K562 (cell line): ENCODE data around the gene MYH11. TPM values are rescaled to one million over a fixed set of nuclear protein-coding genes. Genes with fewer than 3 reads are reported as not detected.

Experiments used
- ATAC-seq: fragments of 200-7000 bp; cut with Tn5 transposase; 3 replicates; pipeline ENCODE4 v1.9.1; 2020; ENCODE audit warnings: moderate library complexity
- BruUV-seq: library from RNA; stranded (reverse); fragments of 400-500 nt; replicated peaks from 2 replicates; lab custom pipeline; 2021; lab: Mats Ljungman, UMichigan
- CTCF ChIA-PET: fragments of 300-600 bp; formaldehyde crosslinking; extraction: SDS; loops from one replicate; lab custom pipeline; 2021; ENCODE audit warnings: low intra/inter-chr PET ratio; lab: Yijun Ruan, JAX
- POLR2A ChIA-PET: fragments of 300-600, 350-650 bp; sonication (Branson Sonifier 250); formaldehyde crosslinking; extraction: SDS; loops from one replicate; lab custom pipeline; 2021; ENCODE audit warnings: antibody characterized with exemption, inconsistent platforms; lab: Yijun Ruan, JAX
- DNase-seq, 4 experiments: peaks; one replicate each; pipeline versions ENCODE4 v3.0.0 to v3.0.0-alpha.2; 2011 to 2018; ENCODE audit warnings: low spot score in 3 of 4, mixed read lengths in 3 of 4; ENCODE audit errors: extremely low read depth in 1 of 4
- FAIRE-seq: peaks from 2 replicates; lab custom pipeline; 2011; peaks lifted over from hg19 to GRCh38; lab: Jason Lieb, UNC
- H2AFZ ChIP-seq: 2 replicates; pipeline ENCODE4 v1.6.0; 2011; ENCODE audit warnings: low read depth, low read length, control low read depth, inconsistent platforms
- H3K27ac ChIP-seq: fragments of 200-600 bp; 3 replicates; pipeline ENCODE4 v1.8.0; 2011; ENCODE audit warnings: low read depth, mild to moderate bottlenecking, control low read depth, inconsistent platforms, low read length, moderate library complexity, mixed read lengths; ENCODE audit errors: extremely low read depth
- H3K27me3 ChIP-seq, 2 experiments: fragments of 300-600 bp in 1 of 2; 2 replicates in 1 of 2; 3 replicates in 1 of 2; pipeline versions ENCODE4 v1.6.0 to v1.8.0; 2011; ENCODE audit warnings: inconsistent platforms in 2 of 2, low read length in 2 of 2, mild to moderate bottlenecking in 1 of 2, mixed read lengths in 1 of 2, moderate library complexity in 1 of 2; ENCODE audit not compliant: control insufficient read depth in 2 of 2, insufficient read depth in 2 of 2
- H3K36me3 ChIP-seq: fragments of 300-600 bp; 3 replicates; pipeline ENCODE4 v1.8.0; 2011; ENCODE audit warnings: mild to moderate bottlenecking, low read length, inconsistent platforms; ENCODE audit not compliant: control insufficient read depth, insufficient read depth
- H3K4me1 ChIP-seq, 2 experiments: fragments of 200-600 bp in 1 of 2; replicated peaks in 1 of 2; 2 replicates in 1 of 2; 3 replicates in 1 of 2; pipeline versions ENCODE4 v1.5.1 to v1.8.0; 2011; ENCODE audit warnings: inconsistent platforms in 2 of 2, low read length in 2 of 2, mild to moderate bottlenecking in 1 of 2, mixed read lengths in 1 of 2, moderate library complexity in 1 of 2; ENCODE audit not compliant: control insufficient read depth in 2 of 2, insufficient read depth in 2 of 2
- H3K4me2 ChIP-seq: 2 replicates; pipeline ENCODE4 v1.6.1; 2011; ENCODE audit warnings: low read length, control low read depth, inconsistent platforms, mixed read lengths; ENCODE audit not compliant: insufficient read depth
- H3K4me3 ChIP-seq: fragments of 200-600 bp; sonication (generic), shearing (Covaris generic); 2 replicates; pipeline ENCODE4 v1.5.1; 2016; ENCODE audit warnings: control low read depth, inconsistent platforms
- H3K79me2 ChIP-seq: fragments of 200-600 bp; 3 replicates; pipeline ENCODE4 v1.8.0; 2011; ENCODE audit warnings: low read length, inconsistent platforms; ENCODE audit not compliant: control insufficient read depth, insufficient read depth
- H3K9ac ChIP-seq, 2 experiments: 2 replicates each; pipeline versions ENCODE4 v1.6.0 to v1.6.1; 2011; ENCODE audit warnings: low read depth in 2 of 2, low read length in 2 of 2, control low read depth in 1 of 2, inconsistent platforms in 1 of 2, mild to moderate bottlenecking in 1 of 2, mixed read lengths in 1 of 2; ENCODE audit not compliant: insufficient read depth in 1 of 2
- H3K9me1 ChIP-seq: one replicate; pipeline ENCODE4 v1.6.0; 2011; ENCODE audit warnings: inconsistent platforms, mild to moderate bottlenecking, low read length, moderate library complexity; ENCODE audit not compliant: control insufficient read depth, insufficient read depth
- H3K9me3 ChIP-seq: replicated peaks from 2 replicates; pipeline ENCODE4 v1.5.1; 2011; ENCODE audit warnings: low read depth, low read length, inconsistent platforms; ENCODE audit not compliant: control insufficient read depth, insufficient read depth
- H4K20me1 ChIP-seq: replicated peaks from 2 replicates; pipeline ENCODE4 v1.6.1; 2011; ENCODE audit warnings: low read length, inconsistent platforms, mixed read lengths; ENCODE audit not compliant: control insufficient read depth, insufficient read depth
- TCF3 ChIP-seq: sonication (generic); formaldehyde crosslinking; IDR thresholded peaks from 2 replicates; pipeline ENCODE4 v1.4.0; 2020; ENCODE audit warnings: mild to moderate bottlenecking, missing genetic modification reagents
- ZNF57 ChIP-seq: fragments of 450-650 bp; formaldehyde crosslinking; IDR thresholded peaks from 2 replicates; pipeline ENCODE4 v1.4.0; 2020; ENCODE audit warnings: mild to moderate bottlenecking, moderate library complexity
- WGBS: fragments of 100-300 bp; shearing (Covaris generic); methylation state at CpG from one replicate; pipeline ENCODE4 v1.1.6; 2016; ENCODE audit warnings: low coverage, mixed read lengths; ENCODE audit not compliant: insufficient coverage; ENCODE audit errors: missing lambda C conversion rate; 5-methylcytosine and 5-hydroxymethylcytosine counted together
- in situ Hi-C: fragments of 300-500 bp; cut with MboI; formaldehyde crosslinking; loops from 4 replicates; pipeline ENCODE4 v1.15.0; 2018; ENCODE audit warnings: inconsistent platforms, mixed read lengths
- intact Hi-C: fragments of 100-400 bp; cut with micrococcal nuclease; formaldehyde crosslinking; loops from 2 replicates; pipeline ENCODE4 v1.14.2; 2022
- polyA plus RNA-seq, 8 experiments: library from polyadenylated mRNA; depleted of rRNA in 4 of 8; stranded (reverse) in 5 of 8; unstranded in 3 of 8; fragments of >200 nt; fragmentation: Nextera tagmentation in 2 of 8; fragmentation: Illumina TruSeq in 1 of 8; extraction: Ambion mirVana in 2 of 8; extraction: Trizol in 1 of 8; gene quantifications; 2 replicates each; pipeline versions ENCODE4 v1.2.1 to v1.2.3, GENCODE V29; 2011 to 2014; ENCODE audit warnings: inconsistent platforms in 1 of 8, missing spikeins in 1 of 8
- total RNA-seq, 7 experiments: library from RNA; depleted of rRNA in 6 of 7; stranded (reverse); fragments of >200 nt in 6 of 7; fragmentation: Illumina TruSeq in 2 of 7; extraction: Trizol in 2 of 7; gene quantifications; 2 replicates each; pipeline versions ENCODE4 v1.2.1 to v1.2.3, GENCODE V29; 2011 to 2021; ENCODE audit warnings: low replicate concordance in 1 of 7
- TF ChIP-seq, protein P1 (sequence below): fragments of 450-650 bp; formaldehyde crosslinking; IDR thresholded peaks from 2 replicates; pipeline ENCODE4 v1.4.0; 2020; ENCODE audit warnings: mild to moderate bottlenecking, moderate library complexity

The MYH11 gene
- total and polyA plus RNA-seq, 9 of the 15 experiments (the other 6 are each of a cell fraction or from before 2014, with no cell fraction given), result 0.05 to 0.47 (median 0.08) TPM; not detected in 5

DNA sequence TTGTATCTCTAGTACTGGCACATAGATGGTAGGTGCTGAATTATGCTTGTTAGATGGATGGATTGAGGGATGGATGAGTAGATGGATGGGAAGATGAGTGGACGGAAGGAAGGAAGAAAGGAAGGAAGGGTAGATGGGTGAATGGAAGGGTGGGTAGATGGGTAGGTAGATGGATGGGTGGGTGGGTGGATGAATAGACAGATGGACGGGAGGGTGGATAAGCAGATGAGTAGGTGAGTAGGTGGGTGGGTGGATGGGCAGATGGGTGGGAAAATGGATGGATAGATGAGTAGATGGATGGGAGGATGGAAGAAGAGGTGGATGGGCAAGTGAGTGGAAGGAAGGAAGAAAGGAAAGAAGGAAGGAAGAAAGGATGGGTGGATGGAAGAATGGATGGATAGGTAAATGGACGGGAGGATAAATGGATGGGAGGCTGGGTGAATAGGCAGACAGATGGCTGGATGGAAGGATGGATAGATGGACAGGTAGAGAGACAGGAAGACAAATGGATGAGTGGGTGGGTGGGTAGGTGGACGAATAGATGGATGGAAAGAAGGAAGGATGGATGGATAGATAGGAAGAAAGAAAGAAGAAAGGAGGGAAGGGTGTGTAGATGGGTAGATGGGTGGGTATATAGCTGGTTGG, 56.9 kb downstream of the MYH11 start:
- H3K27me3 ChIP-seq, result peaks cover 23 to 24% of the 10 kb centered on the region in 2 experiments; a peak in 4 of 5 replicates
- TF ChIP-seq TCF3, result no peak
- TF ChIP-seq, protein P1, sequence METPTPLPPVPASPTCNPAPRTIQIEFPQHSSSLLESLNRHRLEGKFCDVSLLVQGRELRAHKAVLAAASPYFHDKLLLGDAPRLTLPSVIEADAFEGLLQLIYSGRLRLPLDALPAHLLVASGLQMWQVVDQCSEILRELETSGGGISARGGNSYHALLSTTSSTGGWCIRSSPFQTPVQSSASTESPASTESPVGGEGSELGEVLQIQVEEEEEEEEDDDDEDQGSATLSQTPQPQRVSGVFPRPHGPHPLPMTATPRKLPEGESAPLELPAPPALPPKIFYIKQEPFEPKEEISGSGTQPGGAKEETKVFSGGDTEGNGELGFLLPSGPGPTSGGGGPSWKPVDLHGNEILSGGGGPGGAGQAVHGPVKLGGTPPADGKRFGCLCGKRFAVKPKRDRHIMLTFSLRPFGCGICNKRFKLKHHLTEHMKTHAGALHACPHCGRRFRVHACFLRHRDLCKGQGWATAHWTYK (CRISPR knock-in tag), result no peak
- no peak for TF ChIP-seq ZNF57 (CRISPR knock-in tag)
- TF ChIP-seq, all 486 proteins: peak for 0
- H3K4me3 ChIP-seq, result no peak overlapping the region
- WGBS, result 3% methylated on average over 4 of the region's 4 CpGs
- FAIRE-seq (no peak), ATAC-seq (no peak), DNase-seq (no peak)
- ChIA-PET POLR2A (no interaction called here), CTCF (no interaction called here)
- in situ Hi-C loops (no loop called here), intact Hi-C loops (no loop called here)
- H3K9me1 ChIP-seq, result no peaks in the 10 kb centered on the region
- no peaks in the 10 kb centered on the region for H3K79me2 ChIP-seq
- no peak overlapping the region for H3K4me2 ChIP-seq
- no peak overlapping the region for H3K9ac ChIP-seq
- no peaks in the 10 kb centered on the region for H3K36me3 ChIP-seq
- BruUV-seq, result no TSS peak
- H3K9me3 ChIP-seq, result peaks cover 5% of the 10 kb centered on the region; the same call in 1 of the 2 replicates
- H3K4me1 ChIP-seq, result 0 out of 5 replicates have a peak, but pooled peaks cover 0 to 3% of the 10 kb centered on the region in 2 experiments
- no peak overlapping the region for H3K27ac ChIP-seq
- no peak overlapping the region for H2AFZ ChIP-seq
- no peaks in the 10 kb centered on the region for H4K20me1 ChIP-seq
